Adipocyte (in vitro differentiated cells): ENCODE results near the gene GLOD5.

Source experiments
- DNase-seq: peaks from one replicate; pipeline ENCODE4 v3.0.0-alpha.2; 2015; ENCODE audit warnings: low read depth
- H3K27me3 ChIP-seq: replicated peaks from 2 replicates; pipeline ENCODE4 v1.7.0; 2013; ENCODE audit warnings: mild to moderate bottlenecking, low read length, moderate library complexity; ENCODE audit not compliant: control insufficient read depth, insufficient read depth
- H3K36me3 ChIP-seq: 2 replicates; pipeline ENCODE4 v1.7.0; 2013; ENCODE audit warnings: low read length, mild to moderate bottlenecking, moderate library complexity; ENCODE audit not compliant: control insufficient read depth, insufficient read depth, severe bottlenecking
- H3K4me1 ChIP-seq: 2 replicates; pipeline ENCODE4 v1.7.0; 2013; ENCODE audit warnings: mild to moderate bottlenecking, low read length, moderate library complexity; ENCODE audit not compliant: control insufficient read depth, insufficient read depth
- H3K4me3 ChIP-seq: 2 replicates; pipeline ENCODE4 v1.7.0; 2013; ENCODE audit warnings: mild to moderate bottlenecking, low read length, moderate library complexity
- H3K9ac ChIP-seq: 2 replicates; pipeline ENCODE4 v1.7.0; 2013; ENCODE audit warnings: mild to moderate bottlenecking, low read length, moderate library complexity
- H3K9me3 ChIP-seq: 2 replicates; pipeline ENCODE4 v1.7.0; 2013; ENCODE audit warnings: mild to moderate bottlenecking, low read length, moderate library complexity; ENCODE audit not compliant: control insufficient read depth

Gene GLOD5

DNA sequence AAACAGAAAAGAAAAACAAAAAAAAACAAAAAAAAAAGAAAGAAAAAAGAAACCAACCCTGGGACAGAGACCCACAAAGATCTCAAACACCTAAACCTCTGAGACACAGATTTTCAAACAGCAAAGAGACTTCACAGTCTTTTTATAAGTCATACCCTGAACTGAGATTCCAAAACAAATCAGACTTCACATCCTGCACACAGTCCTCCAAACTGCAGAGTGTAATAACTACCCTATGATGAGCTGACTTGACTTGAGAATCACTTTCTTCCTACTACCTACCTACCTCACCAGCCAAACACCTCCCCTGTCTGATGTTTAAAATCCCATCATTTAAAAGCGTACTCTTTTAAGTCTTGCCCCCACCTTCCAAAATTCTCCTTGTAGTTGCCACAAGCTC lies 25.2 kb upstream of the GLOD5 start:
- no peak for DNase-seq
- peak overlapping the region; percentile 83 for H3K4me3 ChIP-seq

DNA sequence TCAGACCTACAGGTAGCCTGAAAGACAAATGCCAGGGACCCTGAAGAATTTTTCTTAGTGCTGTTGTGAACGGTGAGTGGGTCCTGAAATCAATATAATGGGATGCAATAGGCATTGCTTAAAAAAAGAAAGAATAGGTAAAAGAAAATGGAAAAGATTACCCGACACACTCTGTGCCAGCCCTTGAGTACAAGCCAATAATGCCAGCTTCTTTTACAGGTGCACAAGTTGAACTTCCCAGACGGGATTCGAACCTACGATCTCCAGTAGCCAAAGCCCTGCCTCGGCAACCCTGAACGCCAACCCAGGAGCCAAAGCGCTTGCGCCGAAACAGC lies 24.7 kb upstream of the GLOD5 start:
- H3K4me3 ChIP-seq = peak overlapping the region; percentile 83
- H3K27me3 ChIP-seq = no peaks in the 10 kb centered on the region
- peak overlapping the region; percentile 35 for H3K9ac ChIP-seq
- no peaks in the 10 kb centered on the region for H3K36me3 ChIP-seq
- H3K4me1 ChIP-seq = peaks cover 4% of the 10 kb centered on the region
- H3K9me3 ChIP-seq = no peaks in the 10 kb centered on the region
- no peak for DNase-seq

More for the DNA sequence above, 25.2 kb upstream of the GLOD5 start:
- H3K27me3 ChIP-seq = no peaks in the 10 kb centered on the region
- no peak overlapping the region for H3K9ac ChIP-seq
- H3K4me1 ChIP-seq = peaks cover 4% of the 10 kb centered on the region
- peaks cover 3% of the 10 kb centered on the region for H3K9me3 ChIP-seq
- H3K36me3 ChIP-seq = no peaks in the 10 kb centered on the region

DNA sequence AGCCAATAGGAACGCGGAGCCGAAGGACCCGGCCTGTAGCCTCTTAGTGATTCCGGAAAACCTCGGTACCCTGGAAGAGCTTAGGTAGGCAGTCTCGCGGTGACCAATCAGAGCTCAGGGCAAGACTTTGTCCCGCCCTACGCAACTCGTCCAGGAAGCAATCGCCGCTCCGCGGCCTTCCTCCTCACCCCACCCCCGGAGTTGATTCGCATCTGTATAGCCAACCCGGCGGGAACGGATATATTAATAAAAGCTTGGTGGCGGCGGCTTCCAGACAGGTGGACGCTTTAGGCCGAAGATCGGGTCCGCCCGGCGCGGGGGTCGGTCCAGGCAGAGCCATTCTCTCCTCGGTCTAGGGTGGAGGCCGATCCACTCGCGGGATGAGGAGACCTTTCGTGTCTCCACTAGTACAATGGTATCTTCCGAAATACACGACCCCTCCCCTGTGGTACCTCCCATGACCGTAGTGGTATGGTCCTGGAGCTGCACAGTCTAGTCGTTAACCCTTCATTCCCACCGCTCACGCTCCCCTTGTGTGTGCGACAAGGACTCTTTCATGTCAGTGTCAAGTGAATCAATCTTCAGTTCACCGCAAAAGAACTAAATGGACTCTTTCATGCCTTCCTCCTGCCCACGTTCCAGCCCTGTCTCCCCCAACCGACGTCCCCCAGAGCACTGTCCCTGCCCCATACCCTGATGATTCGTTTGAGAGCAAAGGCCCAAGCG lies 24.2 kb upstream of the GLOD5 start:
- Histone ChIP-seq H3K9me3 (no peaks in the 10 kb centered on the region), H3K36me3 (no peaks in the 10 kb centered on the region), H3K9ac (peak overlapping the region; percentile 88), H3K27me3 (no peaks in the 10 kb centered on the region), H3K4me1 (peaks cover 4% of the 10 kb centered on the region), H3K4me3 (peak overlapping the region; percentile 83)
- peak; percentile 95 for DNase-seq

DNA sequence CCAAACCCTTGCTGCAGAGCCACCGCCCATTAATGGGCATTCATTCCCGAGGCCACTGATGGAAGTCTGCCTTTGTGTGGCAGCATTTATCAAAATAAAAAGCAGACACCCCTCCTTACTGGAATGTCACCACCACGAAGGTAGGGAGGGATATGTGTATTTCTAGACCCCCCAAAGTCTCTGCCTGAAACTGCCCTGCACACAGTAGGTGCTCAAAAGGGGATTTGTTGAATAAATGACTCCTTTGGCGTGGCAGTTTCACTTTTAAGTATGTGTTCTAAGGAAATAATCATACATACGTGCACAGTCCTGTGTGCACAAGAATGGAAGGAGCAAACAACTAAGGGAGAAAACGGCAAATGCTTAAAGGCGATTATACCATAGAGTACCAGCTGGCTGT lies 23.6 kb upstream of the GLOD5 start:
- Histone ChIP-seq H3K9me3 (no peaks in the 10 kb centered on the region), H3K9ac (peak overlapping the region; percentile 88), H3K27me3 (no peaks in the 10 kb centered on the region), H3K4me1 (peaks cover 4% of the 10 kb centered on the region), H3K4me3 (peak overlapping the region; percentile 83), H3K36me3 (no peaks in the 10 kb centered on the region)
- no peak for DNase-seq

DNA sequence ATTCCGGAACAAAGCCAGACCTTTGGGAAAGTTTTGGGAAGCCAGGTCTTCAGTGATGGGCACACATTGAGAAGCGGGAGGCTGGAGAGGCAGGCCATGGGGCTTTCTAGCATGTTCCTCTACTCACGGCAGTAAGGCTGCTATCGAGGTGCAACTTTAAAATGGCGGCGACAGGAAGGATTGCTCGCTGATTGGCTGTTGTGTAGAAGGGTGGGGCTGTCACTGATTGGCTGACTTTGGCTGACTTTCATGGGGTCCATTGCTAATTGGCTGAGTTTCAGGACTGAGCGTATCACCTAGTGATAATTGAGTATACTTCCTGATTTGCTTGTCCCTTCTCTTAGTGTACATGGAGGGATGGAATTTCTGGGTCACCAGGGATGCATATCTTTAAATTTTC lies 19.7 kb upstream of the GLOD5 start:
- no peak overlapping the region for H3K4me3 ChIP-seq
- H3K9ac ChIP-seq = no peak overlapping the region
- no peaks in the 10 kb centered on the region for H3K4me1 ChIP-seq
- DNase-seq = no peak
- H3K27me3 ChIP-seq = no peaks in the 10 kb centered on the region
- no peaks in the 10 kb centered on the region for H3K36me3 ChIP-seq
- H3K9me3 ChIP-seq = no peaks in the 10 kb centered on the region

DNA sequence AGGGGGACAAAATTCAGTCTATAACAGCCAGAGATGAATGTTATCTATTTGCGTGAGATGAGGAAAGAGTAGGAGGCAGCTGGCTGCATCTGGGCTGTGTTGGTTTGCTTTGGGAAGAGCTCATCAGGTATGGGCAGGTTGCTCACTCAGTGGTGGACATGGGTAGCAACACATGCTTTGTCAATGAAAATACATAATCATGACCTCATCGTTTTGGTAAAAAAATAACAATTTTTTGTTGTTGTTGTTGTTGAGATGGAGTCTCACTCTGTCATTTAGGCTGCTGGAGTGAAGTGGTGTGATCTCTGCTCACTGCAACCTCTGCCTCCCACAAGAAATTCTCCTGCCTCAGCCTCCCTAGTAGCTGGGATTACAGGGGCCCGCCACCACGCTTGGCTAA lies 16.3 kb upstream of the GLOD5 start:
- no peaks in the 10 kb centered on the region for H3K4me1 ChIP-seq
- H3K27me3 ChIP-seq = peaks cover 10% of the 10 kb centered on the region
- H3K9me3 ChIP-seq = no peaks in the 10 kb centered on the region
- H3K9ac ChIP-seq = no peak overlapping the region
- DNase-seq = no peak
- H3K36me3 ChIP-seq = no peaks in the 10 kb centered on the region
- no peak overlapping the region for H3K4me3 ChIP-seq

DNA sequence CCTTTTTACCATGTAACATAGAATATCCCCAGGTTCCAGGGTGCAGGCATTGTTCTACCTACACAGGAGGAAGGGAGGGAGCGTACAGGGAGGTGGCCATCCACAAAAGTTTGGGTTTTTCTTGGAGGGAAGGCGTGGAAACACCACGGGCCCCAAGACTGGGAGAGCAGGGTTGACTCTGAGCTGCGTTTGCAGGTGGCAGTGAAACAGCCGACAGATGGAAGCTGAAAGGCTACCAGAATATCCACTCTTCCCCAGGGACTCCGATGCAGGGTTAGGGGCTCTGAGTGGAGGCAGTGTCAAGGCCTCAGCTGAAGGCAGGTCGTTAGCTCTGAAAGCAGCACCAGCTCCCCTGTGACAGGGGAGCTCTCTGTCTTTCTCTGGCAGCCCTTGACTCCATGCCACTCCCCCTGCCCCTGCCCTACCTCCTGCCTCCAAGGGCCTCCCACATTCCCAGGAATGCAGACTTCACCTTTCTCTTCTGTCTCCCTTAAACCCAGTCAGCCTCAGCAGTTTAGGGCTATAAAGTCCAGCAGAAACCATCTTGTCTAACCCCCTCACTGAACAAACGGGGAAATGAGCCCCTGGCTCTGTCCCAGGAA lies 14.0 kb upstream of the GLOD5 start:
- no peak overlapping the region for H3K4me3 ChIP-seq
- no peak for DNase-seq
- peaks cover 16% of the 10 kb centered on the region for H3K27me3 ChIP-seq
- no peak overlapping the region for H3K9ac ChIP-seq
- H3K4me1 ChIP-seq = no peaks in the 10 kb centered on the region
- no peaks in the 10 kb centered on the region for H3K36me3 ChIP-seq
- no peaks in the 10 kb centered on the region for H3K9me3 ChIP-seq

DNA sequence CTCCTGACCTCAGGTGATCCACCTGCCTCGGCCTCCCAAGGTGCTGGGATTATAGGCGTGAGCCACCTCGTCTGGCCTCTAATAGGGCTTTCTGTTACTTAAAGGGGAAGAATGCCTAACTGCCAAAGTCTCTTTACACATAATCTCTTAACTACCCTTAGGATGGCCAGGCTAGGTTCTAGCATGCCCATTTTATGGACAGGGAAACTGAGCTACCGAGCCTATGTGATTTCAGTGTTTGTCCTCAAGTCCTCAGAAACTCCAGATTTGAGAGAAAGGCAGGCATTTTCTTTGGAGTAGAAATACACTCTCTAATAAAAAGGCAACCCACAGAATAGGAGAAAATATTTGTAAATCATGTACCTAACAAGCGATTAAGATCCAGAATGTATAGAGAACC lies 12.4 kb upstream of the GLOD5 start:
- DNase-seq = no peak
- H3K27me3 ChIP-seq = peaks cover 33% of the 10 kb centered on the region
- no peak overlapping the region for H3K4me3 ChIP-seq
- H3K9me3 ChIP-seq = no peaks in the 10 kb centered on the region
- no peaks in the 10 kb centered on the region for H3K4me1 ChIP-seq
- H3K36me3 ChIP-seq = no peaks in the 10 kb centered on the region
- no peak overlapping the region for H3K9ac ChIP-seq

DNA sequence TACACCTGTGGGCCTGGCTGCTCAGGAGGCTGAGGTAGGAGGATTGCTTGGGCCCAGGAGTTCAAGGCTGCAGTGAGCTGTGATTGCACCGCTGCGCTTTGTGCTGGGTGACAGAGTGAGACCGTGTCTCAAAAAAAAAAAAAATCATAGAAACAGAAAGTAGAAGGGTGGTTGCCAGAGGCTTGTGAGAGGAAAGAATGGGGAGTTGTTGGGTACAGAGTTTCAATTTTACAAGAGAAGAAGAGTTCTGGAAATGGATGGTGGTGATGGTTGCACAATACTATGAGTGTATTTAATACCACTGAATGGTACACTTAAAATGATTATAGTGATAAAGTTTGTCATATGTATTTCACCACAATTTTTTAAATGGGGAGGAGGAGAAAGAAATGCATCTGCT lies 10.2 kb upstream of the GLOD5 start:
- H3K9ac ChIP-seq = no peak overlapping the region
- no peak for DNase-seq

DNA sequence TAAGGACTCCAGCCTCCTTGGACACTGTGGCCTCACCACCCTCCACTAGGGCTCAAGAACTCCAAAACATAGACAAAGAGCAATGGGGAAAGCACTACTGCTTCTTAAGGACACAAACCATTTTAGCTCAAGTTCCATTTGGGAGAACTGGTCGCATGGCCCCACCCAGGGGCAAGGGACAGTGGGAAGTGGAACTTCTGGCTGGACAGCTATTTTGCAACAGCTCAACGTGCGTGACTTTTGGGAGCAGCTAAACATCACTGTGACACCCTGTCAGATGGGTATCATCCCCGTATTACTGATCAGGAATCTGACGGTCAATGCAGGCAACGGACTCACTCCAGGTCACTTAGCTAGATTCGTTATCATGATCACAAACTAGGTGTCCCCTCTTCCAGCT lies 9.0 kb upstream of the GLOD5 start:
- no peak overlapping the region for H3K9ac ChIP-seq
- DNase-seq = no peak
- H3K27me3 ChIP-seq = peaks cover 44% of the 10 kb centered on the region
- no peaks in the 10 kb centered on the region for H3K4me1 ChIP-seq
- H3K9me3 ChIP-seq = no peaks in the 10 kb centered on the region
- H3K4me3 ChIP-seq = no peak overlapping the region
- H3K36me3 ChIP-seq = no peaks in the 10 kb centered on the region

More for the DNA sequence above, 10.2 kb upstream of the GLOD5 start:
- H3K4me3 ChIP-seq = no peak overlapping the region
- H3K9me3 ChIP-seq = no peaks in the 10 kb centered on the region
- peaks cover 45% of the 10 kb centered on the region for H3K27me3 ChIP-seq
- H3K4me1 ChIP-seq = no peaks in the 10 kb centered on the region
- H3K36me3 ChIP-seq = no peaks in the 10 kb centered on the region

DNA sequence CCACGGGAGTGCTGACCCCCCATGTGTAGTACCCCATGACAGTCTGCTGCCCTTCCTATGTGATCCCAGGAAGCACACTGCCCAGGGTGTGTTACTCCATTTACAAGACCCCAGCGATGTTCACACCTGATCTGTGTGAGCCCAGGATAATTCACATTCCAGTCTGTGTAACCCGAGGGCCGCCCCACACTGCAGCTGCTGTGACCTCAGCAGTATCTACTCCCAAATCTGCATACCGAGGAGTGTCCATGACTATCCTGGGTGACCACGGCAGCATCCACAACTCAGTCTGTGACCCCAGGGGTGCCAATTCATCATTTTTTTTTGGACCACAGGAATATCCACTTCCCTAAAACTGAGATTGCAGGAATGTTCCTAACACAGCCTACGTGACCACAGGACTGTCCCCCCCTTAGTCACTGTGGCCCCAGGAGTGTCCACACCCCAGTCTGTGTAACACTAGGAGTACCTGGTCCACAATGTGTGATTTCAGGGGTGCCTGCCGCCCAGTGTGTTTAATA lies 7.8 kb upstream of the GLOD5 start:
- peaks cover 44% of the 10 kb centered on the region for H3K27me3 ChIP-seq
- no peak for DNase-seq
- H3K9me3 ChIP-seq = no peaks in the 10 kb centered on the region
- H3K4me3 ChIP-seq = no peak overlapping the region
- no peak overlapping the region for H3K9ac ChIP-seq
- H3K4me1 ChIP-seq = no peaks in the 10 kb centered on the region
- H3K36me3 ChIP-seq = no peaks in the 10 kb centered on the region
